Hindlimb muscle (tissue), 1 donor: Measurements from ENCODE around the gene GORASP1. TPM values are rescaled to one million over a fixed set of nuclear protein-coding genes. Genes with fewer than 3 reads are reported as not detected.
A peak's percentile ranks its signal among the peaks of the same experiment; 100 is the strongest.
"Not testable (repeated sequence)": the region's sequence is repeated elsewhere in the genome, so short reads cannot be mapped to it uniquely, and the experiment has no call there.

Experiments used
- DNase-seq: peaks from one replicate; pipeline ENCODE4 v3.0.0-alpha.2; 2013
- polyA plus RNA-seq: library from polyadenylated mRNA; unstranded; fragments of 120-200 nt; gene quantifications from one replicate; pipeline ENCODE4 v1.2.1, GENCODE V29; 2013; ENCODE audit not compliant: insufficient read length

The GORASP1 gene
- polyA plus RNA-seq, 1 donor: 38.5 TPM

- no peak for DNase-seq
Measured at GRCh38 chr3:39064646-39065045, 42.8 kb downstream of the GORASP1 start.

DNA sequence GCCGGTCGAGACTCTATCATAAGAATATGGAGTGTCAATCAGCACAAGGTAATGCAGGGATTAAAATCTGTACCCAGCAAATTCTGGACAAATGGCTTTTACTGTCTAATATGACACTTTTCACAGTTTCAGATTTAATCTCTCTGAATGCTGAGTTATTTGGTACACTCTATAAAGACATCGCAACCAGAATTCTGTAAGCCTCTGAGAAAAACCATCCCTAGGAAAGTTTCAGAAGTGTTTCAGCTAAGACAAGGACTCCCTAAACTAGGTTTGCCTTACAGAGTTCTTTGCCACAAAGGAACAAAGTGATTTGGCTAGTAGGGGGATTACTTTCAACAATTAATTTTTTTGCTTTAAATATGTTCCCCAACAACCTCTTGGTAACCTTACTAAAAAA lies 44.3 kb downstream of the GORASP1 start:
- DNase-seq: no peak

GRCh38 chr3:39062180-39062579 lies 45.2 kb downstream of the GORASP1 start:
- DNase-seq: no peak

- DNase-seq: not testable (repeated sequence)
Measured at GRCh38 chr3:39061228-39061627, 46.2 kb downstream of the GORASP1 start.

- no peak for DNase-seq
Measured at GRCh38 chr3:39056151-39056550, 51.3 kb downstream of the GORASP1 start.

DNA sequence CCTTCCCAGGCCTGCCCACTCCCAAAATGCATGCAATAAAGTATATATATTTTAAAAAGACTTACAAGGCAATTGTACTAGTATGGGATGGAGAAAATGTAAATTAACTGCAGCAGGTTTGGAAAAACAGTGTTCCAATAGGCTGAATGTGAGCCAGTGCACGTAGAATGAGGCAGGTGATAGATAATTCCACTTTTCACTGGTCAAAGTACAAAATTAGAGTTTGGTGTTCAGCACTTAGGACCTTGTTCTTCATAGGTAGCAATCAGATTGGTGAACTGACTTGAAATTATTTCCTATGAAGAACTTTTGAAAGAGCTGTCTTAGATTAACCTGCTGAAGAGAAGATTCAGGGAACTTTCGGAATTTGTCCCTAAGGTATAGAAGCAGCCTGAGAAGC lies 53.7 kb downstream of the GORASP1 start:
- DNase-seq: no peak

GRCh38 chr3:39052583-39052982 lies 54.8 kb downstream of the GORASP1 start:
- no peak for DNase-seq

GRCh38 chr3:39051649-39052561 lies 55.5 kb downstream of the GORASP1 start, which contains the start of the genes SCN11A and WDR48:
TSS of gene SCN11A (minus strand) at chr3:39051944. CDS start at chr3:38950362, 101,582 bp downstream.
TSS of gene WDR48 (plus strand) at chr3:39052016. CDS start at chr3:39052026, 10 bp downstream.
- peak; percentile 96 for DNase-seq

DNA sequence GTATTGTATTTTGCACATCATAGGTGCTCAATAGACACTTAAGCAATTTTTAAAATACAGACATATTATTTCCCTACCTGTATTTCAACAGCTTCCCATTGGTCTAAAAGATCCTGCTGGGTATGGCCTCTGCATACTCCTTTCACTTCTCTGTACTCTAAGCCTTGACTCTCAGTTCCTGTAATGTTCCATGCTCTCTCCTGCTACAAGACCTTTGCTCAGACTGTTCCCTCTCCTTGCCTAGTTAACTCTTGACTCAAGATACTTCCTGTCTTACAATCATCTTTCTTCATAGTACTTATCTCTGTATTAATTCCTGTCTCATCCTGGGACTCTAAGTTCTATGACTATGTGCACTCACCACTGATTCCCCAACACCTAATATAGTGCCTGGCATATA lies 57.4 kb downstream of the GORASP1 start:
- no peak for DNase-seq

Other genes starting within 250 kb of the GORASP1 start
- 4.0 TPM for gene SCN11A, start 55.7 kb downstream of the GORASP1 start, polyA plus RNA-seq
- gene WDR48, start 55.6 kb downstream of the GORASP1 start, polyA plus RNA-seq: 37.3 TPM
- 2.9 TPM for gene TTC21A, start 53 bp upstream of the GORASP1 start, polyA plus RNA-seq
- 5.5 TPM for gene CSRNP1, start 46.0 kb upstream of the GORASP1 start, polyA plus RNA-seq
- gene XIRP1, start 85.0 kb upstream of the GORASP1 start, polyA plus RNA-seq: 143 TPM
- 6.7 TPM for gene CX3CR1, start 172.4 kb upstream of the GORASP1 start, polyA plus RNA-seq
- gene CCR8, start 222.1 kb upstream of the GORASP1 start, polyA plus RNA-seq: not detected